Right ventricle myocardium inferior (tissue), 1 donor: ENCODE data around the gene TWNK. TPM values are rescaled to one million over a fixed set of nuclear protein-coding genes. Genes with fewer than 3 reads are reported as not detected.

ENCODE experiments used
- ATAC-seq: fragments of 200-7000 bp; cut with Tn5 transposase; one replicate; pipeline ENCODE4 v1.9.1; 2020; ENCODE audit warnings: mild to moderate bottlenecking, moderate library complexity
- DNase-seq: peaks from one replicate; pipeline ENCODE4 v3.0.0; 2021; ENCODE audit errors: missing footprints
- intact Hi-C: fragments of 100-400 bp; cut with DNase I; formaldehyde crosslinking; loops from one replicate; pipeline ENCODE4 v1.11.0; 2022
- total RNA-seq: library from RNA; stranded (reverse); fragmentation: NEBNext Ultra II Directional; extraction: Animal tissue kit (Norgen Biotek cat#: 25700); gene quantifications from one replicate; pipeline ENCODE4 v1.2.1, GENCODE V29; 2021
- donor health status: DM: no; HTN: yes; CAD: no; lungs with severe emphysema.

The TWNK gene
- total RNA-seq, 1 donor from 2014 or later: 6.6 TPM

DNA sequence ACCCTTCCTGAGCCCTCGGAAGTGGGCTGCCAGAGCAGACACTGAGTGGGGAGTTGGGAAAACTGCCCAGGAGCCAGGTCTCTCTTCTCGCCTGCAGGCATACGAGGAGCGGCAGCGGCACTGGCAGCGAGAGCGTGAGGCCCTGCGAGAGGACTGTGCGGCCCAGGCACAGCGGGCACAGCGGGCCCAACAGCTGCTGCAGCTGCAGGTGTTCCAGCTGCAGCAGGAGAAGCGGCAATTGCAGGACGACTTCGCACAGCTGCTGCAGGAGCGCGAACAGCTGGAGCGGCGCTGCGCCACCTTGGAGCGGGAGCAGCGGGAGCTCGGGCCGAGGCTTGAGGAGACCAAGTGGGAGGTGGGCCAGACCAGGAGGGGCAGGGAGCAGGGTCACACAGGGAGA lies 18.0 kb downstream of the TWNK start:
- DNase-seq (no peak), ATAC-seq (no peak)
- intact Hi-C loops: no loop called here

DNA sequence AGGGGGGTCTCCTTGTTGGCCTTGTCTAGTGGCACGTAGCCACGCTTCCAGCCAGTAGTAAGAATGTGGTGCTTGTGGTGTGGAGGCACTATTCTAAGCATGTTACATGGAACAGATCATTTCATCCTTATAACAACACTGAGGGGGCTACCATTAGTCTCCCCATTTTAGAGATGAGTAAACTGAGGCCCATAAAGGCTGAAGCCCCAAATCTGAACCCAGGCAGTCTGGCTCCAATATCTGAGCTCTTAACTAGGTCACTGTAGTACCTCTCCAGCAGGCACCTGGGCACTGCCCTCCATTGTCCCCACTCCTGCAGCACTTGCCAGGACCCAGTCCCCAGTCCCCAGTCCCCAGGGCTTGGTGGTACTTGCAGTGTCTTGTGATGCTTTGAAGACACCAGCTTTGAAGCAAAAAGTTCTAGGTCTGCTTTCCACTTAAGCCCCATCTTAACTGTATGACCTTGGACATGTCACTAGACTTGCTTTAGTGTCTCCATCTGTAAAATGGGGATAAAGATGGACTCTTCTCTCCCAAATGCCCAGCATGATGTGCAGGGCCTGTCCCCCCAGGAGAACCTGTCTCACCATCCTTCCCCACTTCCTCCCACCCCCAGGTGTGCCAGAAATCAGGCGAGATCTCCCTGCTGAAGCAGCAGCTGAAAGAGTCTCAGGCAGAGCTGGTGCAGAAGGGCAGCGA lies 18.7 kb downstream of the TWNK start:
- ATAC-seq (no peak), DNase-seq (no peak)
- intact Hi-C loops: no loop called here

DNA sequence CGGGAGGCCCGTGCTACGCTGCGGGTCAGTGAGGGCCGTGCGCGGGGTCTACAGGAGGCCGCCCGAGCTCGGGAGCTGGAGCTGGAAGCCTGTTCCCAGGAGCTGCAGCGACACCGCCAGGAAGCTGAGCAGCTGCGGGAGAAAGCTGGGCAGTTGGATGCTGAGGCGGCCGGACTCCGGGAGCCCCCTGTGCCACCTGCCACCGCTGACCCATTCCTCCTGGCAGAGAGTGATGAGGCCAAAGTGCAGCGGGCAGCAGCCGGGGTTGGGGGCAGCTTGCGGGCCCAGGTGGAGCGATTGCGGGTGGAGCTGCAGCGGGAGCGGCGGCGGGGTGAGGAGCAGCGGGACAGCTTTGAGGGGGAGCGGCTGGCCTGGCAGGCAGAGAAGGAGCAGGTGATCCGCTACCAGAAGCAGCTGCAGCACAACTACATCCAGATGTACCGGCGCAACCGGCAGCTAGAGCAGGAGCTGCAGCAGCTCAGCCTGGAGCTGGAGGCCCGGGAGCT lies 19.3 kb downstream of the TWNK start:
- no peak for DNase-seq
- no peak for ATAC-seq

DNA sequence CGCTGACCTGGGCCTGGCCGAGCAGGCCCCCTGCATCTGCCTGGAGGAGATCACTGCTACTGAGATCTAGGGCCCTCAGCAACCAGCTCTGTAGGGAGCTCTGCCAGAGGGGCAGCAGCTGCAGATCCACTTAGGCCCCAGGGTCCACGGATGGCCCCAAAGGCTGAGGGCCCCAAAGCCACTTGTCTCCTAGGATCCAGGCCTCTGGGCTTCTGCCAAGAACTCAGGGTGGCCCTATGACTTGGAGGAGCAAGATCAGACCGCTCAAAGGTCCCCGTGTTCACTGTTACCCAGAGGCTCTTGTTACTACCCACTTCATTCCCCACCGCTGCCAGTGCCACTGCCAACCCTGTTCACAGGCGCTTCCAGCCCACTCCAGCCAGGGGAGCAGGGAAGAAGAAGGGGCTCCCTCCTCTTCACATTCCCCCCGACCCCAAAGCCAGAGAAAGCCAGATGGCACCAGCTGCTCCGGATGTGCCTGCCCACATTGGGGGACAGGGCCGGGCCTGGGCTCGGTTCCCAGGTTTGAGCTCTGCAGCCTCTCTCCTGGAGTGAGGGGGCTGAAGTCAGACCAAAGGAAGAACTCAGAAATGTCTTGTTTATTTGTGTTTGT lies 19.9 kb downstream of the TWNK start:
- intact Hi-C loops: no loop called here
- no peak for DNase-seq
- peak; percentile 29 for ATAC-seq

More for the DNA sequence above, 19.3 kb downstream of the TWNK start:
- intact Hi-C loops: no loop called here

DNA sequence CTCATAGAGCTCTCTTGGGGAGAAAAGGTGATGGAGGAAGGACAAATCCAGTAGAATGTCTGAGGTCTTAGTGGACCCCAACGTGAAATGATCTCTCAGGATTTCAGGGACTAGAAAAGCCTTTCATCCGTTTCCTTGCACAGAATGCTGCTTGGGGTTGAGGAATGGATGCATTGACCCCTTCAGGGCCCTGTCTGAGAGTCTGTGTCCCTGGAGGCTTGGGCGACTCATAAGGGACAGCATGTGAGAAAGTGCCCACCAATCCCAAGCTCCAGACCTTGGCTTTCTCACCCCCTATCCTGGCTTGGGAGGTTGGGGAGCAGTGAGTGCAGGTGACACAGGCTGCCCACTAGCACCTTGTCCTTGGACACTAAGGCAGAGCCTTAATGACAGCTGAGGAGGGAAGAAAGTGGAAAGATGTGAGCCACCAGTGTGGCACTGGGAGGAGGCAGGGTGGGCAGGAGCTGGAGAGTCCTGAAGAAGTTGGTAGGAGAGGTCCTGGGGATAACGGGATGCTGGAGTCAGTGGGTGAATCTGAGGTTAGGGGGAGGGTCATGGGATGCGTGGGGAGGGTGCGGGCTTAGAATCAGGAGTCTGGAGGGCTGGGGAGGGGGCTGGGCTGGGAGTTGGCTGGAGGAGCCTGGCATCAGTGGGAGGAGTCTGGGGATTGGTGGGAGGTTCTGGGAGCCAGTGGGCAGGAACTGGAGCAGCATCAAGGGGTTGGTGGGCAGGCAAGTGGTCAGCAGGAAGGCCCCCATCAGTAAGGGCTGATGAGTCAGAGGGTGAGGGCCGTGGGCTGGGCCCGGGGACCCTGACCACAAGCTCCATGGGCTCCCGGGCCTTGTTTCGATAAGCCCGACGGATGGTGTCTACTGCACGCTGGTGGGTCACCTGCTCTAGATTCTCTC lies 20.8 kb downstream of the TWNK start:
- ATAC-seq (no peak), DNase-seq (peak; percentile 46)
- intact Hi-C loops: no loop called here

DNA sequence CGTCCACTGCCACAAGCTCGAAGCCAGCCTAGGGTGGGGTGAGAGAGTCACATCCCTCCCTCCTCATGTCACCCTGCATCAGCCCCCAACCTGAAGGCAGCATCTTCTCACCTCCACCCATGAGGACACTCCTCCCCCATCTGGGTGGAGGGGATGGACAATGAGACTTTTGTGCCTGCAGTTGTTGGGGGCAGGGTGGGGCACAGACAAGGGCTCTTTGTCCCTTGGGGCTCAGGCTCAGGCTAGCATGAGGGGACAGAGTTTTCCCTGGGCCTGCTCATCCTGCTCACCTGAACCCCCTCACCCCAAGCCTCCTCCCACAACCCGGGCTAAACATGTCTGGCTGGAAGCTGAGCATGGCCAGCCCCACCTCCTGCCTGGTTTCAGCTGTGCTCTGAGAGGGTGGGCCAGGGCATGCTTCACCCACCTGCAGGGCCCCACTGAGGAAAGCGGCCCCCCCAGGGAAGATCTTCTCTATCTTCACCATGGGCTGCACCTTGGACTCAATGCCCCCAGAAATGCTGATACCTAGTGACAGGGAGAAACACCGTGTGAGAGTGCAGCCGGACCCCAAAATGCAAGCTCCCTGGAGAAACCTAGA lies 21.6 kb downstream of the TWNK start:
- DNase-seq (no peak), ATAC-seq (no peak)
- intact Hi-C loops: no loop called here

DNA sequence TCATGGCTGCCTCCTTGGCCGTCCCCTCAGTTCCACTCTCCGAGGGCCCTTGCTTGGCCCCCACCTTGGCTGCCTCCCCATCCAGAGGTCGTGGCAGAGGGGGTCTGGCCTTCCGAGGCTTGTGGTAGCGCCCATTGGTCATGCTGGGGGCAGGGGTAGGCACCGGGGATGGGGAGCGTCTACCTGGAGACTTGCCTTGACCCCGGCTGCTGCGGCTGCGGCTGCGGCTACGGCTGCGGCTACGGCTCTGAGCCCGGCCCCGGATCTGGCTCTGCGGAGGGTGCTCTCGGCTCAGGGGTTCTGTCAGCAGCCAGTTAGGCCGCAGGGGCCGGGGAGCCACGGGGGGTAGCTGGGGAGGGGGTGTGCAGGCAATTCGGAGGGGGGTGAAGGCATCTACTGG lies 23.0 kb downstream of the TWNK start:
- intact Hi-C loops: loop anchor here (10.0 kb wide), 1 partner anchor 446 kb away; no protein-coding TSS in a partner anchor
- no peak for DNase-seq
- ATAC-seq: no peak

DNA sequence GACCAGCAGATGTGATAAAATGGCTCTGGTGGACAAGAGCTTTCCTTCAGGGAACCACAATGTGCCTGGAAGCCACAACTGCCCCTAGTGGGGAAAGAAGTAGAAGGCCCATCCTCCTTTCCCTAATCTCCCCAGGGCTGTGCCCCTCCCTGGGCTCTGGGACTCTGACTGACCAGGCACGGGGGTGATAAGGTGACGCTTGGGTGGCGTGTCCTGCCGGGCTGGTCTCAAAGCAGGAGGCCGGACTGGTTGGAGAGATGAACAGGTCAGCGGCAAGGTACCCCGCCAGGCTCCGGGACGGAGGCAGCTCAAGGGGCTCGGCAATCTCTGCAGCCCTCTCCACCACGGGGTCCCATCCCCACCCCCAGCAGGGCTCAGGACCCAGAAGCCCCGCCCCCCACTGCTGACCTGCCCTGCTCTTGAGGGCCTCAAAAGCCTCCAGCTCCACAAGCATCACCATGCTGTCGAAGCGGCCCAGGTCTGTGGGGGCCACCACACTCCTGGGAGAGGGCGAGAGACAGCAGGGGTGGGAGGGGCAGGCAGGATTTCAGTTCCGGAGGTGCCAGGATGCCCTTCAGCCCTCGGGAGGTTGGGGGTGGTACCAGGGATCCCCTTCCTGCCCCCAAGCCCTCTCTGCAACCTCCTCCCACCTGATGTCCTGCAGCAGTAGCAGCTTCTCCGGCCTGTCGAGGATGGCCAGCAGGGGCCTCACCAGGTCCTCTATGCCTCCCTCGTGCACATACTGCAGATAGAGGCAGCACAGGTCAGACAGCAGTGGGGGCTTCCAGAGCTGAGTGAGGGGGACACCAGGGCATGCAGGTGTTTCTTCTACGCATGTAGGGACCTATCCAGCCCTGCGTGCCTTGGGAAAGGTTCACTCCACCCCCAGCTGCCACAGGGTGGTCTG lies 24.4 kb downstream of the TWNK start:
- DNase-seq (no peak), ATAC-seq (no peak)
- intact Hi-C loops: loop anchor here (1.0 to 10.0 kb wide), 2 partner anchors 12 to 447 kb away; partner anchors contain the start of gene LZTS2

DNA sequence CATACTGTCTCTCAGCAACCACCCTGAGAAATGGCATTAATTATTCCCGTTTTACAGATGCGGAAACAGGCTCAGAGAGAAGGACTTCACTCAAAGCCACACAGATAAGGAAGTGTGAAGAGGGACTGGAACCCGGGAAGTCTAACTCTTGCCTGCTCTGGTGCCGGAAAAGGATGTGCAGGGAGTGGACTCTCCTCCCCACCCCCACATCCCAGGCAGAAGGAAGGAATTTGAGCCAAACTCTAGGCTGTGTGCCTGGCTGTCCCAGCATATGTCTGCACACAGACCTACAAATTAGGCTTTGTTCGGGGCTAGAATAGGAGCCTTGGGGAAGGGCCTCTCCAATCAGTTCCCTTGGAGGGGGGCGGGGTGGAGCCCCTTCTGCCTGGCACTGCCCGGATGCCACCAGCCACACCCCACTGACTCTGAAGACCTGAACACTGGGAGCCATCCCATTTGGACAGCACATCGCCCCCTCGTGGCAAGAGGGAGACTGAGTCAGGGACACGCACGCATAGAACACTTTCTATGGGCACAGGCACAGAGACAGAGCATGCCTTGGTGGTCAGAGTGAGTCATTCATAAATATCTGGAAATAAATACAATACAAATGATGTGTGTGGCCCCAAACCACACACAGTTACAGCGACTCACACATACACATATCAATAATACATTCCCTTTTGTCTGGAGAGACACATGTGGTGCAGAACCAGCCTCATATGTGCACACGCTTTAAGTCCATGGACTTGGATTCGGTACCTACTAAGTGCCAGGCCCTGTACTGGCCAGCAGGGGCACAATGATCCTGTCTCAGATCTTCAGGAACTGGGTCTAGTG lies 25.4 kb downstream of the TWNK start:
- ATAC-seq: peak; percentile 92

DNA sequence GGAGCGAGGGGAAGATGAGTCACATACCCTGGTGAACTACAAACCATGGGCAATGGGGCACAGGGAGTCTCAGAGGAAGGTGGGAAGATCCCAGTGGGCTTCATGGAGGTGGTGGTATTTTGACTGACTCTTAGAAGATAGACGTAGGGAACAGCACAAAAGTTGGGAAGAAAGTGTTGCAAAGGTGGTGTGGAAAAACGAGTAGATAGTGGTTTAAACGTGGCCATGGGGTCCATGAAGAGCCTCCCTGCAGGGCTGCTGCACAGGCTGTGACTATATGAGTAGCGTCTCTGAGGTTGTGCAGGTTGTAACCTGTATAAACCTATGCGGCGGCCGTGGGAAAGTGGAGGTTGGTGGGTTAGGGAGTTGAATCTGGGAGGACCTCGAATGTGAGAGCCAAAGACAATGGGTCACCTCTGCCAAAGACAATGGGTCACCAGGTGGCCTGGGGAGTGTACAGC lies 26.1 kb downstream of the TWNK start:
- intact Hi-C loops: loop anchor here (10.0 kb wide), 1 partner anchor 449 kb away; no protein-coding TSS in a partner anchor
- ATAC-seq: no peak

More for the DNA sequence above, 25.4 kb downstream of the TWNK start:
- intact Hi-C loops: loop anchor here (1.0 to 10.0 kb wide), 2 partner anchors 13 to 448 kb away; partner anchors contain the start of gene LZTS2
- peak; percentile 91 for DNase-seq

DNA sequence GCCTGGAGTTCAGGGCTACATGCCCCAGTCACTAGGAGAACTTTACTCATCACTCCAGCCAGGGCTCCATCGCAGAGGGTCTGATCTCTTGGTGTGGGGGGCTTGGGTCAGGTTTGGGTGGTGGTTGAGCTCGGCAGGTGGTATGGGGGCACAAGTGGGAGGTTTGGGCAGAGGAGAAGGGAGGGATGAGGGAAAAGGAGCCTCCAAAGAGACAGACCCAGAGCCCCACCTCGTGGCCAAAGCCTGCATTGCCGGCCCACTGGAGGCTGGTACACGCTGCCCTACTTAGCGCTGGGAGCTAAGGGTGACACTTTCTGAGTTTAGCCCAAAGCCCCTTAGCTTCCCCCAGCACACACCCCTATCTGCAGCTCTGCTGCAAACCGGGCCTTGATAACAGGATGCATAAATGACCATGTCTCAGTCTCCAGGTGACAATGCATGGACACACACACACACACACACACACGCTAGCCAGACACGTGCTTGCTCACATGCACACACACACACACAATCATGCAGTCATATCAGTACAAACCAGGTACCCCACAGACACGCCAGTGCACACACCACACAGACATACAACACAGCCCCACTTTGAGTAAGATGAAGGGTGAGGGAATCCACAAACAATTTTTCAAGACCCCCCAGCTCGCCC lies 27.0 kb downstream of the TWNK start:
- intact Hi-C loops: loop anchor here (1.0 to 10.0 kb wide), 3 partner anchors 20 to 450 kb away; partner anchors contain the start of gene SEMA4G
- peak; percentile 92 for DNase-seq
- peak; percentile 68 for ATAC-seq

More for the DNA sequence above, 26.1 kb downstream of the TWNK start:
- DNase-seq: no peak

DNA sequence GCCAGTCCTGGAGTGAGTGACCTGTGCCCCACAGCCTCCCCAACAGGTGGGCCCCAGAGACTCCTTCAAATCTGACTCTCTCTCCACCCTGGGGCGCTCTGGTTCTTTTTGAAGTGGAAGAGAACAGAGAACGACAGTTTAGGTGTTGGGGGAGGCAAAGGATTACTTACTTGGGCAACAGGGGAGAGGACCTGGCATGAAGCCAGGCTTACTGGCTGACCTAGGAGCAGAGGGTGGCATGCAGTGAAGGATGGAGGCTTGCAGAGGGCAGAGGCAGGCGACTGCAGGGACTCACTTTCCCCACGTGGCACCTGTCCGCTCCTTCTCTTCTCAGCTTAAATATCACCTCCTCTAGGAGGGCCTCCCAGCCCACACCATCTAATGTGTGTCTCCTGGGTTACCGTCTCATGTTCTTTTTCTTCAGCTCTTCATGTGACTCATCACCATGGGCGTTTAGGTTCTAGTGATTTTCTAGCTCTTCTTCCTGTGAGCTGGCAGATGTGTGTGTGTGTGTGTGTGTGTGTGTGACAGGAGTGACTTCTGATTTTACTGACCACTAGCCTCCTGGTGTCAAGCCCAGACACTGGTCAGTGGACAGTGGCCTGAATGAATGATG lies 27.7 kb downstream of the TWNK start:
- ATAC-seq (no peak), DNase-seq (no peak)
- intact Hi-C loops: loop anchor here (1.0 to 10.0 kb wide), 3 partner anchors 21 to 450 kb away; partner anchors contain the start of gene SEMA4G

DNA sequence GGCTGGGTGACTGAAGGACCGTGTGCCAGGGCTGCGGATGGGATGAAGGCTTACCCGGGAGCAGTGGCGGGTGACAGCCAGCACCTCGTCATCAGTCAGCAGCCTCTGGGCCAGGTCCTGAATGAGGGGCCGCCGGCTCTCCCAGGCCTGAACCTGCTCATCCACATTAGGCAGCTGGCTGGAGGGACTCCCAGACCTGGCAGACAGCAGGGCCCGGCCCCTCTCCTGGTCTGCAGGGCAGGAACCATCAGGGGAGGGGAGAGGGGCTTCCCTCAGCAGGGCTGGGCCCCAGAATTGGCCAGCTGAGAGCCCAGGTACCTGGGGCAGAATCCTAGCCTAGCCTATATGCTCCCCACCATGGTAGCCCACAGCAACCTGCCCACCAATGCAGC lies 28.2 kb downstream of the TWNK start:
- DNase-seq: peak; percentile 47
- ATAC-seq: no peak
- intact Hi-C loops: loop anchor here (2.0 to 10.0 kb wide), 2 partner anchors 47 to 451 kb away; partner anchors contain the start of gene SEMA4G

DNA sequence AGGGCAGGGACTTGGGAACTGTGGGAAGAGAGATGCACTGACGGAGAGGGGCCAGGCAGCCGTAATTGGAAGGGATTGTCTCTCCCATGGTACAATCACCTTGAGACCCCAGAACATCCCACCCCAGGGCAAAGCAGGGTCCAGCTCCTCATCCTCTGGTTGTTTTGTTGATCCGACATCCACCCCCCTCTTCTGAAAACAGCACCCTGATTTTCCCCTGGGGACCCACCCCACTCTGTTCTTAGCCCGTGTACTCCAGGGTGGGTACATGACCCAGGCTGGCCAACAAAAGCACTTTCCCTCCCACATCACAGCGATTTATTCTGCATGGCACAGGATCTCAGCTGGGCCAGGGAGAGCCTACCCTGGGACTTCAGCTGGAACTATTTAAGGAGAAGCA lies 29.5 kb downstream of the TWNK start:
- ATAC-seq (no peak), DNase-seq (no peak)
- intact Hi-C loops: loop anchor here (10.0 kb wide), 1 partner anchor 452 kb away; no protein-coding TSS in a partner anchor

DNA sequence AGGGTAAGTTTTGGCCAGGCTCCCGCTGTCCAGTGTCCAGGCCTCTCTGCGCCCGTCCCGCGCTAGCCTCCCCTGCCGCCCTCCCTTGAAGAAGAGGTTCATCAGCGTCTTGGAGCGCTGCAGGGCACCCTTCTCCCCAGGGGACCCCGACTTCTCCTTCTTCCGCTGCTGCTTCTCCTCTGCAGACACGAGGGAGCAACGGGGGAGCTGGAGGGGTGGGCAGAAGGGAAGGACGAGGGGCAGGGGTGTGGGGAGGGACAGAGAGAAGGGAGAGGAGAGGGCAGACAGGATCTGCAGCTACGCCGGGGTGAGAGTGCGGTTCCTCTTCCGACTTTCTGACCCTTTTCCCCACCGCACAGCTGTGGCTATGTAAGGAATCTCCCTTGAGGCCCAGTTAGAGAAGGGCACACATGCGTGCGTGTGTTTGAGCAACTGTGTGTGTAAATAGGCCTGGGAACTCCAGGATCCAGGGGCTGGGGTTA lies 30.8 kb downstream of the TWNK start:
- intact Hi-C loops: loop anchor here (10.0 kb wide), 1 partner anchor 453 kb away; no protein-coding TSS in a partner anchor
- DNase-seq: peak; percentile 48
- peak; percentile 7 for ATAC-seq
